HPDE6-E6E7 (cell line): Measurements from ENCODE around the gene C19orf38.

Source experiments
- DNase-seq: peaks from one replicate; pipeline ENCODE4 v3.0.0; 2011; ENCODE audit warnings: missing footprints; ENCODE audit errors: extremely low spot score

C19orf38 gene

DNA sequence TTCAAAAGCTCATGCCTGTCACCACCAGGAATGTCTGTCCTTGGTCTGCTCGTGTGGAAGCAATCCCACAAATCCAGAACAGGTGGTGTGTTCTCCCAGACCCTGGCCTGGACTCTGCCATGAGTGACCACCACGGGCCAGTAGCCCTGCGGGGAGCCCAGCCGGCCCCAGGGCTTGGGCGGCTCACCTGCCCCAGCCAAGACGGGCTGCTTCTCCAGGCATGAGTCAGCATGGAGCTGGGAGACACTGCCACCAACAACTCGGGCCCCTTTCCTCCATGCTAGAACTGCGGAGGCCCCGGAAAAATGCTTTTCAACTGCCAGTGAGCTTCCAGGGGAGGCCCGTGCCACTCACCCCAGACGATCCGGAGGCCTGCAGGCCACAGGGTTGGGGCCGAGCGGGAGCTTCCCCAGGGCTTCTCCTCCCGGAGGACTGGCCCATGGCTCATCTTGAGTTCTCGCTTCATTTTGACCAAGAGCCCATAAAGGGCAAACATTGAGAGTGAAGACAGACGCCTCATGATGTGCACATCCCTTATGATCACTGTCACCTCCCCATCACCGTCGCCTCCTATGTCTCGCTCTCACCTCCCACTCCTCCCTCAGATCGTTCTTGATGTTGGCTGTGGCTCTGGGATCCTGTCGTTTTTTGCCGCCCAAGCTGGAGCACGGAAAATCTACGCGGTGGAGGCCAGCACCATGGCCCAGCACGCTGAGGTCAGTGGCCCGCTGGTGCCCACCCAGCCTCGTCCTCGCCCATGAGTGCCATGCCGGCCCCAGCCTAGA is 63.6 kb downstream of the C19orf38 start:
- DNase-seq = no peak

DNA sequence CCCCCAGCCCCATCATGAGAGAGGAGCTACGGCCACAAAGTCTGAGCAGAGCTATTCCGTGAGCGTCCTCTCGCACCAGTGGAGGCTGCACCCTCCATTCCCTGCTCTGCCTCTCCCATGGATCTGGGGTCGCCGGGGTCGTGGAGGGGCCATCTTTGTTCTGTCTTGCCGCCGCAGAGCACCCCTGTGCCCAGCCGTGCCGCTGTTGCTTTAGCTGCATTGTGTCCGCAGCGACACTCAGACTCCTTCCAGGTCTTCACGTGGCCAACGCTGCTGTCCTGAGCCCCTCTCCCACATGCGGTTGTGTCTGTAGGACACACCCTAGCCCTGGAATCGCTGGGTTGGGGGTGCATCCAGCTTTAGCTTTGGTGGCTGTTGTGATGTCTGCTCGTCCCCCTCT is 64.4 kb downstream of the C19orf38 start:
- no peak for DNase-seq

- DNase-seq = no peak
Measured at GRCh38 chr19:10913716-10914340, 65.6 kb downstream of the C19orf38 start.

DNA sequence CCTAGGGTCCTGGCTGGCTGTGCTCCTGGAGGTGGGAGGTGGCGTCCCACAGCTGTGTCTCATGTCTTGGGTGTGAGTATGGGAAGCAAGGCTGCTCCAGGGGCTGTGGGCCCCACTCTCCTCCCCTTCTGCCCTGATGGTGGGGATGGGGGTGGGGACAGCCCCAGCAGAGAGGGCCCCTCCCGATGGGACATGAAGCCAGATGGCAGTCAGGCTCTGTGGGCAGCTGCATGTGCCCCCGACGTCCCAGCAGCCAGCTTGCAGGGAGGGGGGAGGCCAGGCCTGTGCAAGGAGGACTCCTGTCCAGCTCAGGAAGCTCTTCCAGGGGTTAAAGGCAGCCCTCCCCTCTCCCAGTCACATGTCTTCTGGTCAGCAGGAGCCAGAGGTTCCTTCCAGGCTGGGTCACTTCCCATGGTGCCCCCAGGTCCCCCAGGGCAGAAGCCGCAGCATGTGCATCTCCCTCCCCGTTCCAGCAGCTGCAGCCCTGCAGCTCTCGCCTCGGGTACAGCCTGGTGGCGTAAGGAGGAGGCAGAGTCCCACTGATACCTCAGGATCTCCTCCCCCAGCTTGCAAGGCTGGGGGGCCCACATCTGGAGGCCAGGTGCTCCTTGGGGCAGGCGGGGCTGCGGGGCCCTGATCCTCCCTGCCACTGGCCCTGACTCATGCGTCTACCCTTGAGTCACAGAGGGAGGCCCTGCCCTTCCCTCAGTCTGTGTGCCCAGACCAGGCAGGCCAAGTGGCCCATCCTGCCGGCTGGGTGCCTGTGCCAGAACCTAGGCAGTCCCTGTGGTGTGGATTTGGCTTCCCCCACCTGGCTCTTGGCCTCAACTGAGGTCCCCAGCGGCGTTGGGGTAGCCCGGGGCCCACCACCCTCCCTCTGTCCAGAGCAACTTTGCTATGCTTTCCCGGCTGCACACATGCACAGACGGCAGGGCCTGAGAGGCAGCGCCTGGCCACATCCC is 67.2 kb downstream of the C19orf38 start:
- DNase-seq = peak; percentile 89

- no peak for DNase-seq
Measured at GRCh38 chr19:10916602-10917001, 68.4 kb downstream of the C19orf38 start.

GRCh38 chr19:10918359-10918758 is 70.1 kb downstream of the C19orf38 start:
- DNase-seq = no peak
